Sigmoid colon (tissue), 7 donors: ENCODE data around the gene GRID1. TPM values are rescaled to one million over a fixed set of nuclear protein-coding genes. Genes with fewer than 3 reads are reported as not detected.

Experiments
- DNase-seq: peaks from one replicate; pipeline ENCODE4 v3.0.0-alpha.2; 2019
- H3K27ac ChIP-seq, 4 donors: fragments of 200-600 bp; sonication (generic); one replicate each; pipeline ENCODE4 v1.5.1; 2016 to 2019; ENCODE audit warnings: mild to moderate bottlenecking in 1 of 4
- H3K27me3 ChIP-seq, 3 donors: fragments of 200-600 bp; sonication (generic); one replicate each; pipeline ENCODE4 v1.5.1; 2019; ENCODE audit warnings: mild to moderate bottlenecking in 1 of 3
- H3K36me3 ChIP-seq, 4 donors: fragments of 200-600 bp; sonication (generic); one replicate each; pipeline ENCODE4 v1.5.1; 2016 to 2019
- H3K4me1 ChIP-seq, 4 donors: fragments of 200-600 bp; sonication (generic); one replicate each; pipeline ENCODE4 v1.5.1; 2017 to 2019
- H3K4me3 ChIP-seq, 4 donors: fragments of 200-600 bp; sonication (generic); one replicate each; pipeline ENCODE4 v1.5.1; 2017 to 2019; ENCODE audit warnings: mild to moderate bottlenecking in 2 of 4, moderate library complexity in 1 of 4
- H3K9me3 ChIP-seq, 4 donors: fragments of 200-600 bp in 3 of 4; sonication (generic) in 3 of 4; one replicate each; pipeline versions ENCODE4 v1.5.1 to v1.6.1; 2013 to 2019
- CTCF ChIP-seq, 4 experiments: fragments of 450-650 bp in 3 of 4; fragments of 200-600 bp in 1 of 4; IDR thresholded peaks; one replicate each; pipeline ENCODE4 v1.5.1; 2016 to 2019; ENCODE audit warnings: antibody characterized with exemption in 4 of 4, mild to moderate bottlenecking in 3 of 4, moderate library complexity in 2 of 4
- EP300 ChIP-seq, 4 donors: sonication (generic); formaldehyde crosslinking; IDR thresholded peaks; one replicate each; pipeline ENCODE4 v1.6.1; 2017; ENCODE audit warnings: antibody characterized with exemption in 4 of 4
- POLR2A ChIP-seq, 2 donors: fragments of 450-650 bp; IDR thresholded peaks; one replicate each; pipeline ENCODE4 v1.6.1; 2016; ENCODE audit warnings: antibody characterized with exemption in 2 of 2, mild to moderate bottlenecking in 2 of 2, moderate library complexity in 2 of 2
- POLR2AphosphoS5 ChIP-seq, 4 donors: sonication (generic); formaldehyde crosslinking; IDR thresholded peaks; one replicate each; pipeline ENCODE4 v1.6.1; 2017; ENCODE audit warnings: antibody characterized with exemption in 4 of 4
- WGBS, 2 donors: extraction: QIAGEN DNeasy Blood & Tissue Kit; methylation state at CpG; one replicate each; pipeline ENCODE4 v1.1.7; 2013; 5-methylcytosine and 5-hydroxymethylcytosine counted together
- intact Hi-C: fragments of 100-400 bp; cut with DNase I; formaldehyde crosslinking; loops from one replicate; pipeline ENCODE4 v1.15.1; 2023
- polyA plus RNA-seq, 3 donors: library from polyadenylated mRNA; stranded (reverse); fragments of 200-250 nt; gene quantifications; one replicate each; pipeline ENCODE4 v1.2.3, GENCODE V29; 2013
- total RNA-seq, 4 donors: library from RNA; depleted of rRNA; stranded (reverse); fragments of >200 nt; gene quantifications; one replicate each; pipeline ENCODE4 v1.1.0, GENCODE V29; 2016
- donor health status: healthy with polysubstance abuse.
- donor health status: Bipolar disorder and iron deficiency.
- donor health status: healthy.

GRID1 gene
- total and polyA plus RNA-seq, 7 donors, result 0.66 to 4.7 (median 1.1) TPM; not detected in 2

GRCh38 chr10:85916286-85916685, 450.3 kb downstream of the GRID1 start:
- no peak for DNase-seq
- WGBS, 2 donors, result 51 to 75% methylated on average over 5 of the region's 5 CpGs
- Histone ChIP-seq H3K4me1 (peaks cover 0 to 58% (median 50%) of the 10 kb centered on the region in 4 donors), H3K27ac (no peak overlapping the region), H3K36me3 (no peaks in the 10 kb centered on the region), H3K9me3 (no peaks in the 10 kb centered on the region), H3K27me3 (no peaks in the 10 kb centered on the region), H3K4me3 (no peak overlapping the region)
- TF ChIP-seq CTCF (IDR thresholded peaks at IDR 0.05) (no peak), POLR2AphosphoS5 (IDR thresholded peaks at IDR 0.05) (no peak), EP300 (IDR thresholded peaks at IDR 0.05) (no peak), POLR2A (IDR thresholded peaks at IDR 0.05) (no peak)
- intact Hi-C loops, result no loop called here

GRCh38 chr10:85915245-85915846, 451.2 kb downstream of the GRID1 start:
- intact Hi-C loops, result no loop called here
- no peaks in the 10 kb centered on the region for H3K27me3 ChIP-seq
- H3K4me3 ChIP-seq, result no peak overlapping the region
- no peaks in the 10 kb centered on the region for H3K9me3 ChIP-seq
- H3K27ac ChIP-seq, result no peak overlapping the region
- TF ChIP-seq POLR2A (IDR thresholded peaks at IDR 0.05), result no peak
- TF ChIP-seq POLR2AphosphoS5 (IDR thresholded peaks at IDR 0.05), result no peak
- no peak for TF ChIP-seq CTCF (IDR thresholded peaks at IDR 0.05)
- TF ChIP-seq EP300 (IDR thresholded peaks at IDR 0.05), result no peak
- DNase-seq, result no peak
- peaks cover 0 to 48% (median 40%) of the 10 kb centered on the region in 4 donors for H3K4me1 ChIP-seq
- 91% methylated on average over 4 of the region's 4 CpGs for WGBS, 2 donors
- H3K36me3 ChIP-seq, result no peaks in the 10 kb centered on the region

GRCh38 chr10:85914720-85915119, 451.9 kb downstream of the GRID1 start:
- Histone ChIP-seq H3K27me3 (no peaks in the 10 kb centered on the region), H3K36me3 (no peaks in the 10 kb centered on the region), H3K9me3 (no peaks in the 10 kb centered on the region), H3K27ac (no peak overlapping the region), H3K4me3 (no peak overlapping the region), H3K4me1 (peaks cover 0 to 42% (median 35%) of the 10 kb centered on the region in 4 donors)
- intact Hi-C loops, result no loop called here
- WGBS, 2 donors, result 88 to 94% methylated on average over 3 of the region's 3 CpGs
- no peak for DNase-seq
- TF ChIP-seq CTCF (IDR thresholded peaks at IDR 0.05) (no peak), POLR2A (IDR thresholded peaks at IDR 0.05) (no peak), POLR2AphosphoS5 (IDR thresholded peaks at IDR 0.05) (no peak), EP300 (IDR thresholded peaks at IDR 0.05) (no peak)

GRCh38 chr10:85908462-85908861, 458.1 kb downstream of the GRID1 start:
- Histone ChIP-seq H3K36me3 (no peaks in the 10 kb centered on the region), H3K27ac (no peak overlapping the region), H3K4me1 (no peaks in the 10 kb centered on the region), H3K4me3 (no peak overlapping the region), H3K9me3 (no peaks in the 10 kb centered on the region), H3K27me3 (no peaks in the 10 kb centered on the region)
- no peak for DNase-seq
- intact Hi-C loops, result no loop called here
- 71 to 84% methylated on average over 3 of the region's 3 CpGs for WGBS, 2 donors
- TF ChIP-seq POLR2AphosphoS5 (IDR thresholded peaks at IDR 0.05), result no peak
- TF ChIP-seq EP300 (IDR thresholded peaks at IDR 0.05), result no peak
- no peak for TF ChIP-seq CTCF (IDR thresholded peaks at IDR 0.05)
- no peak for TF ChIP-seq POLR2A (IDR thresholded peaks at IDR 0.05)

GRCh38 chr10:85902051-85902450, 464.5 kb downstream of the GRID1 start:
- H3K4me3 ChIP-seq, result no peak overlapping the region
- no peaks in the 10 kb centered on the region for H3K9me3 ChIP-seq
- no peak overlapping the region for H3K27ac ChIP-seq
- WGBS, 2 donors, result 66 to 78% methylated on average over 5 of the region's 5 CpGs
- no peaks in the 10 kb centered on the region for H3K36me3 ChIP-seq
- H3K27me3 ChIP-seq, result no peaks in the 10 kb centered on the region
- H3K4me1 ChIP-seq, result no peaks in the 10 kb centered on the region
- intact Hi-C loops, result no loop called here
- TF ChIP-seq EP300 (IDR thresholded peaks at IDR 0.05), result no peak
- TF ChIP-seq CTCF (IDR thresholded peaks at IDR 0.05), result no peak
- no peak for TF ChIP-seq POLR2AphosphoS5 (IDR thresholded peaks at IDR 0.05)
- TF ChIP-seq POLR2A (IDR thresholded peaks at IDR 0.05), result no peak
- DNase-seq, result no peak
